GM11168 (cell line): Measurements from ENCODE around the gene TTLL5.

ENCODE experiments used
- in situ Hi-C: fragments of 300-500 bp; cut with MboI; formaldehyde crosslinking; loops from one replicate; pipeline ENCODE4 v1.12.0; 2022; ENCODE audit warnings: low sequenced_read_pairs; ENCODE audit not compliant: unreplicated experiment

Gene TTLL5

GRCh38 chr14:75848167-75848913 is 187.3 kb downstream of the TTLL5 start:
- in situ Hi-C loops: no loop called here

- in situ Hi-C loops: no loop called here
These were observed 188.4 kb downstream of the TTLL5 start for GRCh38 chr14:75849300-75849895.

DNA sequence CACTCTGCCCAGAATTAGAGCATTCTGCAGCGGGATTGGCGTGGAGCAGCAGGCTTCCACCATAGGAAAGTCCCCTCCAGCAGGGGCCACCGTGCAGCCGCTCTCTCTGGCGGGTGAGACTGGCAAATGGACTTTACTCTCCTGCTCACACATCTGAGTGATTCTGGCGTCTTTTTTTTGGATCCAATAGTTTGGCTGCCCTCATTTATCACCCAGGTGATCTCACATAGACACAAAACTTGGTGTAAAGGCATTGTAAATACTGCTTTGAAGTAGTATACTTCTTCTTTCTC is 190.5 kb downstream of the TTLL5 start:
- in situ Hi-C loops: no loop called here

DNA sequence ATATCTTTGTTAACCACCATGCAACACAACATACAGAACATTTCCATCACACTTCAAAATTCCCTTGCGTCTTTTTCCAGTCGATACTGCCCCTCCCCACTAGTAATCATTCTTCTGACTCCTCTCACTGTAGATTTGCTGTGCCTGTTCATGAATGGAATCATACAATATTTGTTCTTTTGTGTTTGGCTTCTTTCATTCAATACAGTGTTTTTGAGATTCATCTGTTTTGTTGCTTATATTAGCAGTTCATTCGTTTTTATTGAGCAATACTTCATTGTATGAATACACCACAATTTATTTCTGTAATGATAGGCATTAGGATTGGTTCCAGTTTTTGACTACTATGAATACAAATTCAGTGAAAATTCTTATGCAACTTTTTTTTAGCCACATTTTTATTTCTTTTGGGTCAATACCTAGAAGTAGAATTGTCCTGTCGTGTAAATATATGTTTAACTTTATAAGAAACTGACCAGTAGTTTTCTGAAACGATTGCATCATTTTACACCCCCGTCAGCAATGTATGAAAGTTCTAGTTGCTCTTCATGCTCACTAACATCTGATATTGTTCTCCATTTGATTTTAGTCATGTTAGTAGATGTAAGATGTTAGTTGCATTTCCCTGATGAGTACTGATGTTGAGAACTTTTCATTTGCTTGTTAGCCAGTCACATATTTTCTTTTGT is 193.2 kb downstream of the TTLL5 start:
- in situ Hi-C loops: no loop called here

DNA sequence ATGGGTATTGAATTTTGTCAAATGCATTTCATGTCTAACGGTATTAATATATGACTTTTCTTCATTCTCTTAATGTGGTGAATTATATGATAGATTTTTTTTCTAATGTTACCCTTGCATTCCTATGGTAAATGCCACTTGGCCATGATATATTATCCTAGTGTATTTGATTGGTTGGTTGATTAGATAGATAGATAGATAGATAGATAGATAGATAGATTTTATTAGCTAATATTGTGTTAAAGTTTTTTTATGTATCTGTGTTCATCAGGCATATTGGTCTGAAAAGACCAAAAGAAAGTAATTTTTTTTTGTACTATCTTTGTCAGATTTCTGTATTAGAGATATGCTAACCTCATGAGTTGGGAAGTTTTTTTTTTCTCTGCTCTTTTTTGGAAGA is 196.2 kb downstream of the TTLL5 start:
- in situ Hi-C loops: no loop called here

- in situ Hi-C loops: no loop called here
These were observed 197.3 kb downstream of the TTLL5 start for GRCh38 chr14:75858362-75858761.

GRCh38 chr14:75859746-75860145 is 198.7 kb downstream of the TTLL5 start:
- in situ Hi-C loops: no loop called here

DNA sequence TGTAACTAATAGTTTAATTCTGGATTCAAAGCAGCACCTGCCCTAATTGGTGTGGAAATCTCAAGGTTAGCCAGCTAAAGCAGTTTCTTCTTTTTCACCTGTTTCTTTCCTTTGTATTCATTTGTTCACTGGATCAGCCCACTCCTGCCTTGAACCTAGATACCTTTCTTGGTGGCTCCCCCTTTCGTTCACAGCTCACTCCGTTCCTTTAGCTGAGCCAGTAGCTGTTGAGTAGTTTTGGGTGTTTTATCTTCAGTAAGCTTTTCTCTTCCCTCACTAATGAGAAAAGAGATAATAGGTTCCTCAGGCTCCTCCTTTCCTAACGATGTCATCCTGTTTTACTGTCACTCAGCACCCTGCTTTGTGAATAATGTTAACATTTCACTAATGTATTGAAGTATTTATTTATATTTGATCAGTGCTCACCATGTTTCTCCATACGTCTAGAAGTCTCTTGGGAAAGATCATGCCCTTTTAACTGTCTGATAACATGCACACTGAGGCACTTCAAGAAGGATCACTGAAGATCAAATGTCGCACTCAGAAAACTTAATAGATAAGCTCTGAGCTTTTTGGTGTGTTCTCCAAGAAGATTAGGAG is 199.6 kb downstream of the TTLL5 start:
- in situ Hi-C loops: no loop called here

DNA sequence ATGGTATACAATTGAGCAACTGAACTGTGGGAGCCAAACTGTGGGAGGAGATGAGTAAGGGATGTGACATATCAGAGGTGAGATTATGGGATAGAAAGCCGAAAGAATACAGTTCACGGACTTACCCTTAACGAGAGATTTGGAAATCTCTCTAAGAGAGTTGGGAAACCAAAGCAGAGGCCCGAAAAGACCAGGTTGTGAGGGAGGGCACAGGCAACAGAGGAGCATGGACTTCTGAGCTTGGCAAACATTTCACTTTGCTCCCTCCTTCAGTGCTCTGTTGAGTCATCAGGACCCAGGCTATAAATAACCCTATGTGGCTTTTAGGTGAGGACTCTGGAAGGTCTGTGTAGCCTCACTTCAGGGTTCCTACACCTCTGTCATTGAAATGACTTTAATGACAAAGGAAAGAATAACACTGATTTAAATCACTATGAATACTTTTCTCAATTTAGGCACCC is 200.1 kb downstream of the TTLL5 start:
- in situ Hi-C loops: no loop called here

GRCh38 chr14:75863221-75863620 is 202.2 kb downstream of the TTLL5 start:
- in situ Hi-C loops: no loop called here

- in situ Hi-C loops: no loop called here
These were observed 203.3 kb downstream of the TTLL5 start for GRCh38 chr14:75864352-75864751.

- in situ Hi-C loops: no loop called here
These were observed 204.5 kb downstream of the TTLL5 start for GRCh38 chr14:75865531-75865930.

GRCh38 chr14:75866970-75867369 is 205.9 kb downstream of the TTLL5 start:
- in situ Hi-C loops: no loop called here

DNA sequence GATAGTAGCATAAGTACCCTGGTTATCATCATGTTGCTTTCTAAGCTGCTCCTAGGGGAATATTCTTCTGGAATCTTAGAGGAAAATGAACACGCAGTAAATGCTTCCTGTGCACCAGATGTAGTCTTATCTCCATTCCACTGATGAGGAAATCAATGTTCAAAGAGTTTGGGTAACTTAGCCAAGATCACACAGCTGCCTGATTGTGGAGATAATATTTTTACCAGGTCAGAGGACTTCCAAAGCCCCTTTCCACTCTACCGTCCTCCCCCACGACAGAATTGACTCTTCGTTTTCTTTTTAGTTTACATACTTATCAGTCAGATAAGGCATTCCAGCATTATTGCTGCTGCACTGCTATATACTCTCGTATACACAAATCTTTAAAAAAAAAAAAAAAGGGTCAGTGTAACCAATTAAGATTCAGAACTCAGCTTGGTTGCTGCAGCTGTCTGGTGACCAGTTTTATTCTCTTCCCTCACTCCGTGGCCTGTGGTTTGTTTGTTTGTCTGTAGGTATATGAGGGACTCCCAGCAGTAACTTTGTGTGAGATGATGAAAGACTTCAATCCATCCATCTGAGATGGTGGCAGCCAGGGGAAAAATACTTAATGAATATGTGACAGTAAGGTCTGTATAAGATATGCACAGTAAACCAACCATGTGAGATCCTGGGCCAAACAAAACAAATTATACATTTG is 210.3 kb downstream of the TTLL5 start:
- in situ Hi-C loops: no loop called here

DNA sequence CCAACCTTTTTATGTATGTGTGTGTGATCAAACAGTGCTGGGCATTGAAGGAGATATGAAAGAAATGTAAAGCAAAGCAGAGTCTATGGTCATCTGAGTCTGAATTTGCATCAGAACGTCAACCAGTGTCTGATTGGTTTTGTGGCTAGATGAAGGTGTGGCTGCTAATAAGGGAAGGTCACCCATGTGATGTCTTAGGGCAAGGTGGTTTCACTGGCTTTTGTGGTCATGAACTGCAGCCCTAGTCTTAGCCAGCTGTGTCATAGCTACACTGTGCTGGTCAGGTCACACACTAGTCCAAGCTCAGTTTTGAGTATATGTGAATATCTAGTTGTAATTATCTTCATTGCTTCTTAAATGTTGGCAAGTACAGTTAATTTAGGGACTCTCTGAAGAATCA is 214.9 kb downstream of the TTLL5 start:
- in situ Hi-C loops: no loop called here

GRCh38 chr14:75876530-75876929 is 215.5 kb downstream of the TTLL5 start:
- in situ Hi-C loops: no loop called here

DNA sequence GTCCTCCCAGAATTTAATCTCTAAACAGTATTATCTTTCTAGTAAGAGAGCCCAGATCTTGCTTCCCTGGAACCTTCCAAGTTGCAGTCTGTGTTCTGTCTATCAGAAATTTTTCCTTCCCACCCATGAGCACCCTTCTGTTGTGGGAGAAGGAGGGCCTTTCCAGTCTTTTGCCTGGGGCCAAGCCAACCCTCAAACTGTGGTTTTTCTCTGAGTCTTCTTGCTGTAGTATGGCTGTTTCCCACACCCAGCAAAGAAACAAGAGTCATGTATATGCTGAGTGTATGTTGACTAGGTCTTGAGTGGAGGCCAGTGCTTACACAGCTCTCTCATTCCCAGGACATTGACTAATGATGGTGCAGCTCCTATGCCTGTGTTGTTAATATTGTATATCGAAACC is 216.2 kb downstream of the TTLL5 start:
- in situ Hi-C loops: no loop called here

- in situ Hi-C loops: no loop called here
These were observed 216.8 kb downstream of the TTLL5 start for GRCh38 chr14:75877884-75878283.

DNA sequence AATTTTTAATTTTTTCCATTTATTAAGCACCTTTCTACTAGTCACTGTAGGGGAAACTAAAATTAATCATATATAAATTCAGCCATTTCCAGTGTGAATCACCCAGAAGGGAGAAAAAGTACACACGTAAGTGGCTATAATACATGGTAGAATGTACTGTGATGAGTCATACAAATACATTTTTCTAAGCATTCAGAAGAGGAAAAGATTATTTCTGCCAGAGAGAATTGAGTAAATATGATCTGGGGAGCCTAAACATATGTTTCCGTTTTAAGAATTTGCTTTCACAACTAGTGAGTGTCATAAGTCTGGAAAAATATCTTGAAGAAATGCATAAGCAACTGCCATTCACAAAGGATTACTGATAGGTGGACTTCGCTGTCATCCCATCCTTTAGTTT is 218.0 kb downstream of the TTLL5 start:
- in situ Hi-C loops: no loop called here

GRCh38 chr14:75880512-75880911 is 219.5 kb downstream of the TTLL5 start:
- in situ Hi-C loops: no loop called here

DNA sequence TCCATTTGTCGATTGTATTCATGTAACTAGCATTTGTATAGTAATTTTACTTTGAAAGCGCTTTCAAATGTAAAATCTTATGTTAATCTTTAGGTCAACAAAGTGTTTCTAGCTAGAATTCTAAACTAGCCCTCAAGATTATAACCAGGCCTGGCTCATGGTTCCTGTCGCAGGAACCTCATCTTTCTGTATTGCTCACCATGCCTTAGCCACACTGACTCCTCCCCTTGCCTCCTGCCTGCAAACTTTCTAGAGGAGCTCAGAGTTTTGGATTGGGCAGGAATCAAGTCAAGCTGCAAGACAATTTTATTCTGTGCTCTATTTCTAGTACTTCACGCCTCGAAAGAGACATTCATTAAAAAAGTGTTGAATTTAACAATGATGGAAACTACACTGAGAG is 220.9 kb downstream of the TTLL5 start:
- in situ Hi-C loops: no loop called here
